HG03025 (cell line): Measurements from ENCODE around the gene CIROP.

Experiments
- ATAC-seq: cut with Tn5 transposase; IDR thresholded peaks from one replicate; pipeline ENCODE4 v1.9.1; 2021; ENCODE audit warnings: mild to moderate bottlenecking, moderate library complexity; ENCODE audit not compliant: unreplicated experiment, low FRiP score

Gene CIROP

GRCh38 chr14:23104591-23105347, at the start of gene CIROP:
Gene CIROP, minus strand, starts transcription at chr14:23104989. Its CDS starts 69 bp downstream, at chr14:23104920.
- no peak for ATAC-seq

- ATAC-seq = no peak
Observed at GRCh38 chr14:23153851-23154796, 49.3 kb upstream of the CIROP start.

GRCh38 chr14:23151342-23151741, 46.6 kb upstream of the CIROP start:
- no peak for ATAC-seq

GRCh38 chr14:23149745-23150144, 45.0 kb upstream of the CIROP start:
- no peak for ATAC-seq

- no peak for ATAC-seq
Observed at GRCh38 chr14:23148591-23149249, 43.9 kb upstream of the CIROP start.

- no peak for ATAC-seq
Observed at GRCh38 chr14:23147676-23148075, 42.9 kb upstream of the CIROP start.

- no peak for ATAC-seq
Observed at GRCh38 chr14:23146980-23147379, 42.2 kb upstream of the CIROP start.

- no peak for ATAC-seq
Observed at GRCh38 chr14:23146351-23146910, 41.6 kb upstream of the CIROP start.

- no peak for ATAC-seq
Observed at GRCh38 chr14:23145794-23146350, 41.1 kb upstream of the CIROP start.

- ATAC-seq = no peak
Observed at GRCh38 chr14:23143911-23144310, 39.1 kb upstream of the CIROP start.

GRCh38 chr14:23142826-23143225, 38.0 kb upstream of the CIROP start:
- no peak for ATAC-seq

- no peak for ATAC-seq
Observed at GRCh38 chr14:23141706-23142444, 37.1 kb upstream of the CIROP start.

GRCh38 chr14:23140371-23140770, 35.6 kb upstream of the CIROP start:
- ATAC-seq = no peak

GRCh38 chr14:23139874-23140273, 35.1 kb upstream of the CIROP start:
- no peak for ATAC-seq

GRCh38 chr14:23137813-23138535, 33.2 kb upstream of the CIROP start:
- ATAC-seq = no peak

GRCh38 chr14:23137192-23137812, 32.5 kb upstream of the CIROP start:
- no peak for ATAC-seq

GRCh38 chr14:23136566-23137133, 31.9 kb upstream of the CIROP start:
- ATAC-seq = no peak

- ATAC-seq = no peak
Observed at GRCh38 chr14:23132970-23133369, 28.2 kb upstream of the CIROP start.
